Small intestine (tissue), 7 donors: ENCODE data around the gene RSPO4. TPM values are rescaled to one million over a fixed set of nuclear protein-coding genes. Genes with fewer than 3 reads are reported as not detected.

ENCODE experiments used
- DNase-seq, 2 donors: peaks; one replicate each; pipeline versions ENCODE4 v3.0.0 to v3.0.0-alpha.2; 2013
- FAIRE-seq: peaks from 2 replicates; lab custom pipeline; 2012; peaks lifted over from hg19 to GRCh38; lab: Jason Lieb, UNC
- H3K27ac ChIP-seq, 3 donors: one replicate each; pipeline ENCODE4 v1.5.1; 2013; ENCODE audit warnings: low read length in 2 of 3, mild to moderate bottlenecking in 2 of 3, control low read depth in 1 of 3, inconsistent platforms in 1 of 3, low read depth in 1 of 3, moderate library complexity in 1 of 3
- H3K27me3 ChIP-seq, 3 donors: one replicate each; pipeline ENCODE4 v1.6.1; 2013; ENCODE audit warnings: low read length in 3 of 3, inconsistent platforms in 1 of 3; ENCODE audit not compliant: control insufficient read depth in 3 of 3, insufficient read depth in 3 of 3
- H3K36me3 ChIP-seq, 3 donors: one replicate each; pipeline ENCODE4 v1.6.1; 2013; ENCODE audit warnings: low read length in 3 of 3, inconsistent platforms in 1 of 3, low read depth in 1 of 3, mild to moderate bottlenecking in 1 of 3, moderate library complexity in 1 of 3; ENCODE audit not compliant: control insufficient read depth in 3 of 3, insufficient read depth in 2 of 3
- H3K4me1 ChIP-seq, 3 donors: one replicate each; pipeline ENCODE4 v1.6.1; 2013; ENCODE audit warnings: low read length in 2 of 3, inconsistent platforms in 1 of 3, low read depth in 1 of 3, mild to moderate bottlenecking in 1 of 3, moderate library complexity in 1 of 3; ENCODE audit not compliant: control insufficient read depth in 3 of 3, insufficient read depth in 2 of 3
- H3K4me3 ChIP-seq, 3 donors: one replicate each; pipeline ENCODE4 v1.5.1; 2013; ENCODE audit warnings: low read length in 3 of 3, control low read depth in 1 of 3, inconsistent platforms in 1 of 3, low read depth in 1 of 3, mild to moderate bottlenecking in 1 of 3, moderate library complexity in 1 of 3
- H3K9me3 ChIP-seq, 2 donors: one replicate each; pipeline ENCODE4 v1.6.1; 2013; ENCODE audit warnings: low read depth in 1 of 2, low read length in 1 of 2; ENCODE audit not compliant: control insufficient read depth in 2 of 2, insufficient read depth in 1 of 2
- WGBS, 3 donors: extraction: QIAGEN DNeasy Blood & Tissue Kit; methylation state at CpG; one replicate each; pipeline ENCODE4 v1.1.7; 2013; 5-methylcytosine and 5-hydroxymethylcytosine counted together
- polyA plus RNA-seq, 4 donors: library from polyadenylated mRNA; stranded (reverse) in 3 of 4; unstranded in 1 of 4; fragments of 200-250 nt in 3 of 4; fragments of 120-200 nt in 1 of 4; gene quantifications; one replicate each; pipeline versions ENCODE4 v1.2.1 to v1.2.3, GENCODE V29; 2013
- donor health status: healthy with polysubstance abuse.
- donor health status: control.
- donor health status: control.
- donor health status: Bipolar disorder and iron deficiency.
- donor health status: healthy.

The RSPO4 gene
- polyA plus RNA-seq, 4 donors: 0.19 to 0.31 TPM; not detected in 2

DNA sequence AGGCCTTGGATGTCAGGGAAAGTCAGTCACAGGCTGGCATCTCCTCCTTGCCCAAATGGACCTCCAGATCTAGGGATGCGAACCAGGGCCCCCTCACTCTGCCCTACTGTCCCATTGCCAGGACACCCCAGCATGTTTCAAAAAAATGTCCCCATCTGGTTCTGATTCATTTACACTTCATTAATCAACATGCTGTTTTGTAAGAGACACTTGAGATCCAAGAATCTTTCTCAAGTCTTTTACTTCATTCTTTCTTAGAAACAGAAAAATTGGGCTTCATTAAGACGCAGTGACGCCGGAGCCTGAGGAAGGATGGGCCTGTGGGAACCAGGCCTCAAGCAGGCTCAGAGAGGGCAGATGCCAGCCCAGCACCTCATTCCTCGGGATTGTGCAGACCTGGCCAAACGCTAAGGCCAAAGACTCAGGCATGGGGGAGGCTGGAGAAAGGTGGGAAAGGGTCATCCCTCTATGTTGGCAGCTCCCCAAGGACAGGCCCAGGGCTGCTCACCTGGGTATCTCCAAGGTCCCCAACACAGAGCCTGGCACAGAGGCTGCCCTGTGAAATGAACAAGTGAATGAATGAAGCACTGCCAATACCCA is 3.8 kb downstream of the RSPO4 start:
- Histone ChIP-seq H3K4me1 (no peaks in the 10 kb centered on the region), H3K4me3 (no peak overlapping the region), H3K27ac (no peak overlapping the region), H3K27me3 (peaks cover 6 to 34% (median 6%) of the 10 kb centered on the region in 3 donors), H3K36me3 (no peaks in the 10 kb centered on the region), H3K9me3 (no peaks in the 10 kb centered on the region)
- FAIRE-seq (no peak), DNase-seq (no peak)
- WGBS, 3 donors: 82 to 85% (median 84%) methylated on average over 6 of the region's 6 CpGs

DNA sequence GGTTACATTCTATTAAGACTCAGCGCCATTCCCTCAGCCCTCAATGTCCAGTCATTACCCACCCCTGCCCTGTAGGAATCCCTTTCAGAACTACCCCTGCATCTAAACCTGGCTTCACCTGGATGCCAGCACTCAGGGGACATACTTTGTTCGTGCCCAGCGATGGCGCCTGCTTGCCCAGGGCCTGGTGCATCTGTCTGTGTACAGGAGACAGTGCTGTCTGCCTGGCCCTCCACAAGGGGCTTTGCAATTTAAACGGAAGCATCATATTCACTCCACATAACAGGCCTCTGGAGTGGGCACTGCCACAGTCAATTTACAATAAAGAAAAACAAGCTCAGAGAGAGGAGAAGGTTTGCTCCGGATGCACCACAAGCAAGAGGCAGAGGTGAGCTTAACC is 4.6 kb downstream of the RSPO4 start:
- Histone ChIP-seq H3K27me3 (peaks cover 6 to 33% (median 12%) of the 10 kb centered on the region in 3 donors), H3K27ac (no peak overlapping the region), H3K4me1 (no peaks in the 10 kb centered on the region), H3K9me3 (no peaks in the 10 kb centered on the region), H3K4me3 (no peak overlapping the region), H3K36me3 (no peaks in the 10 kb centered on the region)
- FAIRE-seq (no peak), DNase-seq (no peak)
- 87 to 92% (median 91%) methylated on average over 6 of the region's 6 CpGs for WGBS, 3 donors

DNA sequence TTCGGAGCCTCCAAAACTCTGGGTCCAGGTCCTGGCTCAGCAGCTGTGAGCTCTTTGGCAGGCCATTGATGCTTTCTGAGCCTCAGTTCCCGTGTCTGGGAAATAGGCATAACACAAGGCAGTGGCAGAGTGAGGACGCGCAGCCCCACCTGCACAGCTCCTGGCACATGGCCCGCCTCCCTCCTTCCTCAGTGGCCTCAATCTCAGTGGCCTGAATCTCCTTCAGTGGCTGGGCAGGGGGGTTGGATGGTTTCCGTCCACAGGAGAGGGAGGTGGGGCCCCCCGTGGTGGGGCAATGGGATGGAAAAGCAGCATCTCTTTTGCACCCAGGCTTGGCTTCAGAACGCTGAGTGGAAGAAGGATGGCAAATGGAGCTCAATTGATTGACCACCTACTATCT is 5.1 kb downstream of the RSPO4 start:
- no peak overlapping the region for H3K27ac ChIP-seq
- DNase-seq: no peak
- no peaks in the 10 kb centered on the region for H3K36me3 ChIP-seq
- WGBS, 3 donors: 78 to 87% (median 85%) methylated on average over 8 of the region's 8 CpGs
- no peaks in the 10 kb centered on the region for H3K4me1 ChIP-seq
- peaks cover 6 to 31% (median 16%) of the 10 kb centered on the region in 3 donors for H3K27me3 ChIP-seq
- H3K9me3 ChIP-seq: no peaks in the 10 kb centered on the region
- no peak for FAIRE-seq
- no peak overlapping the region for H3K4me3 ChIP-seq

DNA sequence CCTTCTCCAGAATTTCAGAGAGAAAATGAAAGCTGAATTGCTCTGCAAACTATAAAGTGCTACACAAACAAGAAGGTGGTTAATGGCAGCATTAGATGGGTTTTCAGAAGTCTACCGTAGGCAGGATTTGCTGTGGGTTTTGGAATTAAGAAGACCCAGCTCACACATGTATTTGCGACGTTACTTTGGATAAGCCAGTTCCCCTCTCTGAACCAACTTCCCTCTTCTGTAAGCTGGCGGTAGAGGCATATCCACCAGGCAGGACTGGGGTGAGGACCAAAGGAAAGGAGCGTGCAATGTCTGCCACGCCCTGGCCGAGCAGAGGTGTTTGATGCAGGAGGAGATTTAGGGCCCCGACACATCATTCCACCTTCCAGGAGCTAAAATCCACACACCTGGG is 6.9 kb downstream of the RSPO4 start:
- DNase-seq: no peak
- H3K27me3 ChIP-seq: peaks cover 0 to 22% (median 13%) of the 10 kb centered on the region in 3 donors
- FAIRE-seq: no peak
- H3K27ac ChIP-seq: no peak overlapping the region
- WGBS, 3 donors: 57 to 75% (median 65%) methylated on average over 8 of the region's 8 CpGs
- no peaks in the 10 kb centered on the region for H3K4me1 ChIP-seq
- H3K9me3 ChIP-seq: no peaks in the 10 kb centered on the region
- H3K36me3 ChIP-seq: no peaks in the 10 kb centered on the region
- no peak overlapping the region for H3K4me3 ChIP-seq

DNA sequence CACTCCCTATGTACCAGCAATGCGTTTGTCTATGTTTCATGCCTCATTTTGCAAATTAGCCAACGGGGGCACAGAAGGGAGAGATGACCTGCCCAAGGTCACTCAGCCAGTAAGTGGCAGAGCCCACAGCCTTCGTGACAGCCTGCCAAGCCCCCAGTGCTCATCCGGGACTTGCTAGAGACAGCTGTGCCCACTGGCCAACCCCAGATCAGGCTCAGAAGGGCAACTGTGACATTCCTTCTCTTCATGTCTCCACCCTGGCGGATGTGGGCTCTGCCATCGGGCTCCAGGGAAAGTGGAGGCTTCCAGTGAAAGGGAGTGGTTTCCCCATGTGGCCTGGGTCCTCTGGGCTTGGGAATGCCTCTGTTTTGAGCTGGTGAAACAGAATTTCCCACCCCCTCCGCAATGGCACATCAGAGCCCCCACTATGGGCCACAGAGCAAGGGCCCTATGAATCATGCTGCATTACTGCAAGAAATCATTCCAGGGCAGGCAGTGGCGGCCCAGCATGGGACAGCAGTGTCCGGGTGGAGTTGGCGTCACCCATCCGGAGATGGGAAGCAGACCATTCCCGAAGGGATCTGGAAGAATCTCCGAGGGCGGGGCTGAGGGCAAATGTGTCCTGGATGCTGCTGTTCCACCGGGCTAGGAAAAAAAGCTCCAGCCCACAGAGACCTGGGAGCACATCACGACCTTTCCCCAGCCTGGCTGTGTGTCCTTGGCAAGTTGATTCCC is 9.1 kb downstream of the RSPO4 start:
- Histone ChIP-seq H3K27me3 (peaks cover 0 to 13% (median 12%) of the 10 kb centered on the region in 3 donors), H3K4me1 (no peaks in the 10 kb centered on the region), H3K4me3 (no peak overlapping the region), H3K9me3 (no peaks in the 10 kb centered on the region), H3K36me3 (no peaks in the 10 kb centered on the region), H3K27ac (no peak overlapping the region)
- WGBS, 3 donors: 81 to 85% (median 81%) methylated on average over 16 of the region's 16 CpGs
- FAIRE-seq (no peak), DNase-seq (no peak)

DNA sequence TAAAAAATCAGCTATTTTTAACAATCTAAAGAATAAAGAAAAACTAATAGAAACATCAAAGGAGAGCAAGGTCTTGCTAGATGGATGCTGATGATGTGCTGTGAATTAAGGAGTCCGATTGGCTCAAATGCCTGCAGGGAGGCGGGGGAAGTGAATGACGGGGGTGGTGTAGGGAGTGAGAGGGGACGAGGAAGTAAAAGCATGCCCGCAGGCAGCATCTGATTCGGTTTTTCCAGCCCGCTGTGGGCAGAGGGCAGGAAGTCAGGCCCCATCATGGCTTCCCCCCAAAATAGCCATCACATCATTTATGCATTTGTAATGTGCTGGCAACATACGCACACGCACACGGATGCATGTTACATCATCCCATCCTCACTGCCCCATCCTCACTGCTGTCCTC is 10.3 kb downstream of the RSPO4 start:
- Histone ChIP-seq H3K9me3 (no peaks in the 10 kb centered on the region), H3K36me3 (no peaks in the 10 kb centered on the region), H3K4me1 (no peaks in the 10 kb centered on the region), H3K27me3 (peaks cover 0 to 13% (median 12%) of the 10 kb centered on the region in 3 donors), H3K27ac (no peak overlapping the region), H3K4me3 (no peak overlapping the region)
- FAIRE-seq (no peak), DNase-seq (no peak)
- WGBS, 3 donors: 69 to 79% (median 70%) methylated on average over 10 of the region's 10 CpGs

DNA sequence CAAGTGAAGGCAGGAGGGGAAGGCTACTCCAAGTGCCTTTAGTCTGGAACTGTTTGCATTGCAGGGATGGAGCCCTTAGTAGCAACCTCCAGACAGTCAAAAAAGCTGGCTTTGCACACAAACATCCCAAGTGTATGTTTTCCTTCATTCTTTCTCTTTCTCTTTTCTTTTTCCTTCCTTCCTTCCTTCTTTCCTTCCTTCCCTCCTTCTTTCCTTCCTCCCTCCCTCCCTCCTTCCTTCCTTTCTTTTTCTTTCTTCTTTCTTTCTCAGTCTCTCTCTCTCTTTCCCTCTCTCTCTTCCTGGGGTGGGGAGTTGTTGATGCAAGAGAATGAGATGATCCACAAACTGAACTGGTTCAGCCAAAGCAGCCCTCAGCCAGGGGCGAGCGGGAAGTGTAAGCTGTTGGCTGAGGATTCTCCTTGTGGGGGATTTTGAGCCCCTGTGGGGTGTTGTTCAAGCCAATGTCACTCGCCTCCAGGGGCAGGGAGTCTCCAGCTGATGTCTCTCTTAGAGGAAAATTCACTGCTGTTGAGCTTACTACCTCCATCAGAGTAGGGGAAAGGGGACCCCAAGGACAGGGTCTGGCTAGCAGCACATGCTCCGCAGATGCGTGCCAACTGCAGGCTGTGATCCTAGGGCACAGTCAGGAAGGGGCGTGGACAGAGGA is 11.7 kb downstream of the RSPO4 start:
- DNase-seq: no peak
- Histone ChIP-seq H3K9me3 (no peaks in the 10 kb centered on the region), H3K27me3 (peaks cover 0 to 15% (median 12%) of the 10 kb centered on the region in 3 donors), H3K4me1 (no peaks in the 10 kb centered on the region), H3K36me3 (no peaks in the 10 kb centered on the region), H3K4me3 (no peak overlapping the region), H3K27ac (no peak overlapping the region)
- FAIRE-seq: no peak
- WGBS, 3 donors: 59 to 75% (median 60%) methylated on average over 6 of the region's 6 CpGs

DNA sequence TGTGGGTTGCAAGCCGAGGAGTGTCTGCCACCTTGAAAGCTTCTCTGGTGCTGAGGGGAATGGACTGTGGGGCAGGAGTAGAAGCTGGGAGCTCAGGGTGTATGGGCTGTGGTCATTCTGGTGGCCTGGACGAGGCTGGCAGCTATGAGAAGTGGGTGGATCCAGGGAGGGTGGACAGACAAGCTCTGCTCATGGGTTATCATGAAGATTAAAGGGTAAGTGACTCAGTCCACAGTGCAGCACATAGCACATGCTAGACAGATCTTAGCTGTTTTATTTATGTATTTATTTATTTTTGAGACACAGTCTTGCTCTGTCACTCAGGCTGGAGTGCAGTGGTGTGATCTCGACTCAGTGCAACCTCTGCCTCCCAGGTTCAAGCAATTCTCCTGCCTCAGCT is 13.8 kb downstream of the RSPO4 start:
- Histone ChIP-seq H3K9me3 (no peaks in the 10 kb centered on the region), H3K27me3 (peaks cover 0 to 15% (median 12%) of the 10 kb centered on the region in 3 donors), H3K4me1 (peaks cover 0 to 3% (median 0%) of the 10 kb centered on the region in 3 donors), H3K4me3 (no peak overlapping the region), H3K27ac (no peak overlapping the region), H3K36me3 (no peaks in the 10 kb centered on the region)
- no peak for DNase-seq
- FAIRE-seq: no peak
- 46 to 59% (median 51%) methylated on average over 3 of the region's 3 CpGs for WGBS, 3 donors
